Neural cell (in vitro differentiated cells): ENCODE results near the gene TEAD4.

Experiments
- EZH2 ChIP-seq: fragments of 200-600, 300-800 bp; shearing (Covaris generic), sonication (generic); IDR thresholded peaks from 2 replicates; pipeline ENCODE4 v1.6.1; 2014; ENCODE audit warnings: antibody characterized with exemption, low read length, borderline replicate concordance, mild to moderate bottlenecking; ENCODE audit not compliant: insufficient read depth, poor library complexity, severe bottlenecking
- TF ChIP-seq, protein P1 (sequence below): fragments of 450-650 bp; IDR thresholded peaks from 2 replicates; pipeline ENCODE4 v1.5.1; 2014; ENCODE audit warnings: antibody characterized with exemption, mild to moderate bottlenecking, moderate library complexity; ENCODE audit not compliant: poor library complexity, severe bottlenecking
- TF ChIP-seq, protein P2 (sequence below): IDR thresholded peaks from 2 replicates; pipeline ENCODE4 v1.6.1; 2012; ENCODE audit warnings: borderline replicate concordance

DNA sequence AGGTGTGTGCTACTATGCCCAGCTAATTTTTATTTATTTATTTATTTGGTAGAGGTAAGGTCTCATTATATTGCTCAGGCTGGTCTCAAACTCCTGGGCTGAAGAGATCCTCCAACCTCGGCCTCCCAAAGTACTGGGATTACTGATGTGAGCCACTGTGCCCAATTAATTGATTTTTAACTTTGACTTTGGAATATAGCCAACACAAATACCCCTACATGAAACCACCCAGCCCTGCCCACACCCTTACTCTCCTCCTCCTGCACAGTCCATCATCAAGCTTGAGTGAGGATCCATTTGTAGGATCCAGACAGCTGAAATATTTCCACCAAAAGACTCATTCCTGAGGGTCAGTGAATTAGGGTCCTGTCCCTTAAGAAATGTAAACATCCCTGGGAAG, 3.3 kb upstream of the TEAD4 start:
- TF ChIP-seq, protein P1, sequence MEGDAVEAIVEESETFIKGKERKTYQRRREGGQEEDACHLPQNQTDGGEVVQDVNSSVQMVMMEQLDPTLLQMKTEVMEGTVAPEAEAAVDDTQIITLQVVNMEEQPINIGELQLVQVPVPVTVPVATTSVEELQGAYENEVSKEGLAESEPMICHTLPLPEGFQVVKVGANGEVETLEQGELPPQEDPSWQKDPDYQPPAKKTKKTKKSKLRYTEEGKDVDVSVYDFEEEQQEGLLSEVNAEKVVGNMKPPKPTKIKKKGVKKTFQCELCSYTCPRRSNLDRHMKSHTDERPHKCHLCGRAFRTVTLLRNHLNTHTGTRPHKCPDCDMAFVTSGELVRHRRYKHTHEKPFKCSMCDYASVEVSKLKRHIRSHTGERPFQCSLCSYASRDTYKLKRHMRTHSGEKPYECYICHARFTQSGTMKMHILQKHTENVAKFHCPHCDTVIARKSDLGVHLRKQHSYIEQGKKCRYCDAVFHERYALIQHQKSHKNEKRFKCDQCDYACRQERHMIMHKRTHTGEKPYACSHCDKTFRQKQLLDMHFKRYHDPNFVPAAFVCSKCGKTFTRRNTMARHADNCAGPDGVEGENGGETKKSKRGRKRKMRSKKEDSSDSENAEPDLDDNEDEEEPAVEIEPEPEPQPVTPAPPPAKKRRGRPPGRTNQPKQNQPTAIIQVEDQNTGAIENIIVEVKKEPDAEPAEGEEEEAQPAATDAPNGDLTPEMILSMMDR, result no peak
- no peak for TF ChIP-seq EZH2
- TF ChIP-seq, protein P2, sequence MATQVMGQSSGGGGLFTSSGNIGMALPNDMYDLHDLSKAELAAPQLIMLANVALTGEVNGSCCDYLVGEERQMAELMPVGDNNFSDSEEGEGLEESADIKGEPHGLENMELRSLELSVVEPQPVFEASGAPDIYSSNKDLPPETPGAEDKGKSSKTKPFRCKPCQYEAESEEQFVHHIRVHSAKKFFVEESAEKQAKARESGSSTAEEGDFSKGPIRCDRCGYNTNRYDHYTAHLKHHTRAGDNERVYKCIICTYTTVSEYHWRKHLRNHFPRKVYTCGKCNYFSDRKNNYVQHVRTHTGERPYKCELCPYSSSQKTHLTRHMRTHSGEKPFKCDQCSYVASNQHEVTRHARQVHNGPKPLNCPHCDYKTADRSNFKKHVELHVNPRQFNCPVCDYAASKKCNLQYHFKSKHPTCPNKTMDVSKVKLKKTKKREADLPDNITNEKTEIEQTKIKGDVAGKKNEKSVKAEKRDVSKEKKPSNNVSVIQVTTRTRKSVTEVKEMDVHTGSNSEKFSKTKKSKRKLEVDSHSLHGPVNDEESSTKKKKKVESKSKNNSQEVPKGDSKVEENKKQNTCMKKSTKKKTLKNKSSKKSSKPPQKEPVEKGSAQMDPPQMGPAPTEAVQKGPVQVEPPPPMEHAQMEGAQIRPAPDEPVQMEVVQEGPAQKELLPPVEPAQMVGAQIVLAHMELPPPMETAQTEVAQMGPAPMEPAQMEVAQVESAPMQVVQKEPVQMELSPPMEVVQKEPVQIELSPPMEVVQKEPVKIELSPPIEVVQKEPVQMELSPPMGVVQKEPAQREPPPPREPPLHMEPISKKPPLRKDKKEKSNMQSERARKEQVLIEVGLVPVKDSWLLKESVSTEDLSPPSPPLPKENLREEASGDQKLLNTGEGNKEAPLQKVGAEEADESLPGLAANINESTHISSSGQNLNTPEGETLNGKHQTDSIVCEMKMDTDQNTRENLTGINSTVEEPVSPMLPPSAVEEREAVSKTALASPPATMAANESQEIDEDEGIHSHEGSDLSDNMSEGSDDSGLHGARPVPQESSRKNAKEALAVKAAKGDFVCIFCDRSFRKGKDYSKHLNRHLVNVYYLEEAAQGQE, result no peak
